GM18858 (cell line): Measurements from ENCODE around the gene VTI1B.
"Not testable (repeated sequence)": the region's sequence is repeated elsewhere in the genome, so short reads cannot be mapped to it uniquely, and the experiment has no call there.

Source experiments
- ATAC-seq: cut with Tn5 transposase; IDR thresholded peaks from one replicate; pipeline ENCODE4 v1.9.1; 2021; ENCODE audit not compliant: unreplicated experiment

The VTI1B gene

DNA sequence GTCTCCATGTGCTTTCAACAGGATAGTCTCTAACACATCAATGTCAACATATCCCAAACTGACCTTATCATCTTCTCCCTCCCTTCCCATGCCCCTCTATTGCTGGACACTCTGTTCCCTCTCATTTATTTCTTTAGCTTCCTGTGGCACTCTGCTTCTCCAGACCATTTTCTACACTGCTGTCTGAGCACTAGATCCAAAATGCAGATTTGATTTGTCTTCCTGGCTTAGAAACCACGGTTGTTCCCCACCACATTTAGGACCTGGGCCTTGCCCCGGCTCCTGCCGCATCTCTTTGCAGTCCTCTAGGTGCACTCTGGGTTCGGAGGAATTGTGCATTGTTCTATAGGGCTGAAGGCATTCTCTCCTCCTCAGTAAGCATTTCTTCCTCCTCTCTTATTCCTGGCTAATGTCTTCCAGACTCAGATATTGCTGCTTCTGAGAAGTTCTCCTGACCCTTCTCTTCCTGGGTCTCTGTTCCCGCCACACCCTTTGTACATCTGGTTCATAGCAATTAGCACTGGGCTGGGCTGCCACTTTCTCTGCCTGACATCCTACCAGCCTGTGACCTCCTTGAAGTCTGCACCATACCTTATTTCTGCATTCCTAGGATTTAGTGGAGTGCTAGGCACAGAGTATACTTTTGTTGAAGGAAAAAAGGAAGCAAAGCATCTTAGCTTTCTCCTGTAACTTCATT is 40.8 kb downstream of the VTI1B start:
- no peak for ATAC-seq

DNA sequence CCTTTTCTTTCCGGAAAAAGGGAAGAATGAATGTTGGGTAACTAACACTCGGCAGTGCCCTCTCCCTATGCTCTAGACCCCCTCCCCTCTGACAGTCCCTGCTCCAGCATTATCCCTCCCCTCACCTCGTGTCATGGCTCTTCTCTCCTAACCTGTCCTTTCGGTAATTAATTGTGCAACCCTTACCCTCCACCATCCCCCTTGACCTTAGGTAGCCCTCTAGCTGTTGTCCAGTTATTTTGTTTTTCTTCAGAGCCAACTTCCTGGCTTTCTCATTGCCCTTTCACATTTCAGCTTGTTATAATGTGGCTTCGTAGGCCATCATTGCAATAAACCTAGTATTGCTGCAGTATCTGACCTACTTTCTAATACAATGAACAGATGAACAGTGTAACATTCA is 43.5 kb downstream of the VTI1B start:
- ATAC-seq: no peak

DNA sequence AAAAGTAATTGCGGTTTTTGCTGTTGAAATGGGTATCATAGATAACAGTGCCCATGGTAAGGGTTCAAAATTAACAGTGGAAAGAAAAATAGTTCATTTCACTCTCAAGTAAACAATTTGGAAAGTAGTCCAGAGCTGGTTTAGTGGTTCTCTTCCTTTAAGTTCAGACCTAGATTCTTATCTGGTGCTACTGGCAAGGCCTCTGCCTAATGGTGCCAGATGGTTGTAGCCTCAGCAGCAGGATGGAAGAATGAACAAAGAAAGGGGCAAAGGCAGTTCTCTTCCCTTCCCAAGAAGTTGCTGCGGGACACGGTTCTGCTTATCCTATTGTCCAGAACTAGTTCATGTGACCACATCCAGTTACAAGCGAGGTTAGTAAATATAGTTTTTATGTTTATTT is 44.2 kb downstream of the VTI1B start:
- no peak for ATAC-seq

DNA sequence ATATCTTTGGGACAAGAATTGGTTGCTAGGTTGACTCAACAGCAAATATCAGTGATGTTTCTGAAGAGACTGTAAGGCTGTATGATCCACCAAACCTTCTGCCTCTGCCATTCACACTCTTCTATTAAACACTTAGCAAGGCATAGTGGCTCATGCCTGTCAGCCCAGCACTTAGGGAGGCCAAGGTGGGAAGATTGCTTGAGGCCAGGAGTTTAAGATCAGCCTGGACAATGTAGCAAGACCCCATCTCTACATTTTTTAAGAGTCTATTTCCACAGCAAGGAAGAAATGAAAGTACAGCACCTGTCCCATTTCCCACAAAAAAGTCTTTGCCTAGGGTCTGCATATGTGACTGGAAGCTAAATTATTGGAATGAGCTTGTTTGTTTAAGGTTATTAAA is 46.9 kb downstream of the VTI1B start:
- no peak for ATAC-seq

DNA sequence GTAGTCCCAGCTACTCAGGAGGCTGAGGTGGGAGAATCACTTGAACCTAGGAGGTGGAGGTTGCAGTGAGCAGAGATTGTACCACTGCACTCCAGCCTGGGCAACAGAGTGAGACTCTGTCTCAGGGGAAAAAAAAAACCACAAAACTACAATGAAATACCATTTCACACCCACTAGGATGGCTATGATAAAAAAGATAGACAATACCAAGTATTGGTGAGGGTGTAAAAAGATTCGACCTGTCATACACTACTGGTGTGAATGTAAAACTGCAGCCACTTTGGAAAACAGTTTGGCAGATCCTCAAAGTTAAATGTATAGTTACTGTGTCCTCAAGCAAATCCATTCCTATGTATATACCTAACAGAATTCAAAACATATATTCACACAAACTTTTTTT is 48.3 kb downstream of the VTI1B start:
- ATAC-seq: not testable (repeated sequence)

DNA sequence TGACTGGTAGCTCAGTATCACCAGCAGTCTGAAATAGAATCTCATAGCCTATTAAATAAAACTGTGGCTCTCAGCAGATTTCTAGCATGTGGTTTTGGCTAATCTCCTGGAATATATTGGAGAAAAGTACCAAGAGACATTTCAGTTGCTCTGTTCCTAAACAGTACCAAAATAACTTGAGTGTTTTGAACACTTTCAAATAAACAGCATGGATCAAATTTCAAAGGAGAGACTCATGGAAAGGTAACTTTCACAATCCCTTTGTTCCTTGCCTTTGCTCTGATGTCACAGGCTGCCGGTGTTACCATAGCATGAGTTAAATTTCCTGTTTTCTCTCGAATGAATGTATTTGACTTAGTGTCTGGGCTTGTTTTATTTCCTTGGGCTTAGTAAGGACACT is 51.3 kb downstream of the VTI1B start:
- no peak for ATAC-seq

DNA sequence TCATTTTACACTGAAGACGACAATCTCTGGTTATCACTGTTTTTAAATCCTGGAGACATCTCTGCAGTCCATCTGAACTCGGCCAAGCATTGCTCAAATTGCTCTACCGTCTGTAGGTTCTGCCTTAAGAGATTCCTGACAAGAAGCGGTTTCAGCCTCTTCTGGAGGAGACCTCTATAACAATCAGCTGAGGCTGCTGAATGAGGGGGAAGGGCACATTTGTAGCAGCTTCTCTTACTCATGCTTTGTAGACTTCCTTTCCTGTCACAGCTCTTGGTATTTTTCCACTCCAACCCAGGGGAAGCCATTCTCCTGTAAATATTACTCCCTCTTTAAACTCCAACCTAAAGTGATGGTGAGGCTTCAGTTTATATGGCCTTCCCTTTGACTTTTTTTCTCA is 51.8 kb downstream of the VTI1B start:
- ATAC-seq: no peak

DNA sequence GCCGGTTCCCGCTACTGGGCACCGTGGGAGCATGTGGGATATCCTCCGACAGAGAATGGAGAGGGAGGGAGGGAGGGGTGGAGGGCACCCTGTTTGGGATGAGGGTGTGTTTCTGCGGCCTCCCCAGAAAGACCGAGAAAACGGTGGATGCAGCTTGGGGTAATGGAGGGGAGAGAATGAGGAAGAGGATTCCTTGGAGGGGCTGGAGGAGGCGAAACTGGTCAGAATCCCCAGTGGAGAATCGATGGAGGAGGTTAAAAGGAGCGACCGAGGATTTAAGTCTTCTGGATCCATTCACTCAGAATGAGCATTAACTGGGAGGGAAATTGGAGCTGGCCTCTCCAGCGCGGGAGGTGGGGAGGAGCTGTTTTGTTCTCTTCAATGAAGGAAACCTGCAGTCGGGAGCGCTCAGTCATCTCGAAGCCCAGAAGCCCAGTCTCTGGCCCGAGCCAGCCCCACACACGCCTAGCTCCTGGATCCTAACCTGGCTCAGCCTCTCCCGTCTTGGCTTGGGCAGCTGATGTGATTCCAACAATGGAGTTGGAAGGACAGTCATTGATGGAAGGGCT is 54.1 kb downstream of the VTI1B start:
- ATAC-seq: no peak

DNA sequence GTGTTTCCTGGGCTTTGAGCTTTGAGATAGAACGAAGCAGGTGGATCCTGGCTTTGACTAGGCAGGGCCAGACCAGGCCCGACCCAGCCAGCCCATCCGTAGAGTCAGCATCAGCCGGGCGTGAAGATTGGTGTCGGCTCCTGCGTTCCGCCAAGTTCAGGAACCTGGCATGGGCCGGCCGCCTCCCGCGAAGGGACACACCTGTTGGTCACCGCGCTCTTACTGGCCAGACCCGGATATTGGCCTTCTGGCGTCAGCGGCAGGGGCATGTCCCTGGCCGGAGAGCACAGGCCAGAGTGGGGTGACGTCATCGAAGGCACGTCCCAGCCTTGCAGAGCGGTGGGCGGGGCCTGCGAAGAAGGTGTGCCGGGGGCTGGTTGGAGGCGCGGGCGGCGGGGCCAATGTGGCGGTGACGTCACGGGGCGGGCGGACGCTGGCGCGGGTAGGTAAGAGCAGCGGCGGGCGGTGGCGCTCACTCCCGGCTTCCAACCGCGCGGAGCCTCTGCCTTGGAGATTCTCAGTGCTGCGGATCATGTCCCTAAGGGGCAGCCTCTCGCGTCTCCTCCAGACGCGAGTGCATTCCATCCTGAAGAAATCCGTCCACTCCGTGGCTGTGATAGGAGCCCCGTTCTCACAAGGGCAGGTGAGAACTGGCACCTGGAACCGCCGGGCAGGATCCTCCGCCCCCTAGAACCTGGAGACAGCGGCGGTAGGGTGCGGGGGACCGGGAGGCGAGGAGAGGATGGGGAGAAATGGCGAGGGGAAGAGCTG is 54.8 kb downstream of the VTI1B start, which contains the start of gene ARG2:
TSS of gene ARG2 (plus strand) at position 475 of the 771 bp plus-strand sequence. CDS start at position 533, 58 bp downstream.
- peak; percentile 63 for ATAC-seq

DNA sequence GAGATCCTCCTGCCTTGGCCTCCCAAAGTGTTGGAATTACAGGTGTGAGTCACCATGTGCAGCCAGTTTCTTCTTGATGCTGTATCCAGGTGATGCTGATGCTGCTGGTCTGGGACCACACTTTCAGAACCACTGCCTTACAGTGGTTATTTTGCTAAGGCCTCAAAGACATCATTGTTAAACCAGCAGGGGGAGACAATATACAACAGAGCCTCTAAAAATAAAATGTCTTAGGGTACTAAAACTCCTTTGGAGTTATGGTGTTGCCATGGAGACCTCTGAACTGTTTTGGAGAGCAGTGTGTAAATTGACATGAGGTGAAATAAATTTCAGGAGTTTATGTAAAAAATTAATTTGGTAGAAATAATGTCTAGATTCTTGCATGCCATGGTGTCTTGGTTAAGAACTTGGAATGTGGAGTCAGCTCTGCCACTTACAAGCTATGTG is 55.8 kb downstream of the VTI1B start:
- ATAC-seq: no peak

DNA sequence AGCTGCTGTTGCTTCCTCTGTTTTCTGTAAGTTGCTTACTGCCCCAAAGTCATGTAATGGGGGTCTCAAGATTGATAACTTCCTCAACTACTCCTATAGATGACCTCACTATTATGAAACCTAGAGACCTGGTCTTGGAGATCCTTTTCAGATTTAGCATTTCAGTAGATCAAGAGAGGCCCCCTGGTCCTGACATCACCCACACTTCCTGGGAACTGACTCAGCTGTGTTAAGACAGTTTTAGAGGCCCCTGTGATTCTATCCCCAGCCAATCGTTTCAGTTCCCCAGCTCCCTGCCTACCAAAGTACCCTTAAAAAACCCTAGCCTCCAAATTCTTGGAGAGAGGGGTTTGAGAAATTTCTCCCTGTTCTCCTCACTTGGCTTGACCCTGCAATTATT is 63.9 kb downstream of the VTI1B start:
- ATAC-seq: no peak

DNA sequence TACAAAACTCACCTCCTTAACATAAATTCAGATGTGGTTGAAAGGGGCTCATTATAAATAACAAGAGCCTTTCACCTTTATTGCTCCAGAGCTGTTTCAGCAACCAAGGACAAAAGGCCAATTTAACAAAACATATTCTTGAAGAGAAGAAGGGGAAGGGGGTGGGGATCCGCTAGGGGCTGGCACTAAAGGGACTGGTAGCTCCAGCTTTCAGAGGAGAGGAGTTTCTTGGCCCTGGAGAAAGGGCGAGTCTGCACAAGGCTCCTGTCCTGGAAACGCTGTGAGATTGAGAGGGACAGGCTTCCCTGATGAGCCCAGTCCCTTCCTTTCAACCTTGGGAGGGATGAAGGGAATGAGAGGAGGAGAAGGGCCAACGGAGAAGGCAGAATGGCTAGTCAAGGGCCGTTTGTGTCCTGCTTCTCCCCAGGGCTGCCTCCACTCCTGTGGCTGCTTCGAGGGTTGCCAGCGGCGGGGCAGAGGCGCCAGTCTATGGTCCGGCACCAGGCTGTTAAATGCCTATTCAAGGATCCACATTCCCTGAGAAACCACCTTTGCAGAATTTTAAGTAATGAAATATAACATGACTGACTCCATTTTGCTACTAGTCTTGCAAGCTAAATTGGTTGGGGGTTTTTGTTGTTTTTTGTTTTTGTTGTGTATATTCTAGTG is 64.7 kb downstream of the VTI1B start:
- ATAC-seq: no peak

DNA sequence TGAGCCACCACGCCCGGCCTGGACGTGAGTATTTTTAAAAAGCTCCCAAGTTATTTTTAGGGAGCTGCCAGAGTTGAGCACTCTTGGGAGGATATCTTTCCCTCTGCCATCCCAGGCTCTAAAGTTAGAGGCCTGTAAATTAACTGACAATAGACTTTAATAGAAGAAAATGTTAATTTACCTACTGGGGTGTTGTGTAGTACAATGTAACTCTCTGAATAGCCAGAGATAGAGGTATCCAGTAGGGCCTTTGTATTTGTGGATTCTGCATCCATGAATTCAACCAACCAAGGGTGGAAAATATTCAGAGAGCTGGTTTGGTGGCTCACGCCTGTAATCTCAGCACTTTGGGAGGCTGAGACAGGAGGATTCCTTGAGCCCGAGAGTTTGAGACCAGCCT is 66.8 kb downstream of the VTI1B start:
- ATAC-seq: no peak

DNA sequence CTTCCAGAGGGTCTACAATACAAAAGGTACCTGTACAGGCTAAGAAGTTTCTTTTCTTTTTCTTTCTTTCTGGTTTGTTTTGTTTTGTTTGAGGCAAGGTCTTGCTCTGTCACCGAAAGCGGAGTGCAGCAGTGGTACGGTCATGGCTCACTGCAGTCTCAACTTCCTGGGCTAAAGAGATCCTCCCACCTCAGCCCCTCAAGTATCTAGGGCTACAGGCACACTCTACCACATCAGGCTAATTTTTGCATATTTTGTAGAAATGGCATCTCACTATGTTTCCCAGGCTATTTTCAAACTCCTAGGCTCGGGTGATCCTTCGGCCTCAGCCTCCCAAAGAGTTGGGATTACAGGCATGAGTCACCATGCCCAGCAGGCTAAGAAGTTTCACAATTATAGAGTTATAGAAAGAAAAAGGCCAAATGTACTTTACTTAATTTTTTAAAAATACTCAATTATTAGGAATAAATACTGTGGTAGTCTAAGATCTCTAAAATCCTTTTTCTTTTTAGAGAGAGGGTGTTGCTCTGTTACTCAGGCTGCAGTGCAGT is 71.4 kb downstream of the VTI1B start:
- peak; percentile 68 for ATAC-seq

DNA sequence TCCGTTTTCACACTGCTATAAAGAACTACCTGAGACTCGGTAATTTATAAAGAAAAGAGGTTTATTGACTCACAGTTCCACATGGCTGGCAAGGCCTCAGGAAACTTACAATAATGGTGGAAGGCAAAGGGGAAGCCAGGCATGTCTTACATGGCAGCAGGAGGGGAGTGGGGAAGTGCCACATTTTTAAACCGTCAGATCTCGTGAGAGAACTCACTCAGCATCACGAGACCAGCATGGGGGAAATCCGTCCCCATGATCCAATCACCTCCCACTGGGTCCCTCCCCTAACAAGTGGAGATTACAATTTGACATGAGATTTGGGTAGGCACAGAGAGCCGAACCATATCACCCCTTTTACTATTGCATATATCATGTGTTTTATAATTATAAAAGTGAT is 72.4 kb downstream of the VTI1B start:
- ATAC-seq: no peak

DNA sequence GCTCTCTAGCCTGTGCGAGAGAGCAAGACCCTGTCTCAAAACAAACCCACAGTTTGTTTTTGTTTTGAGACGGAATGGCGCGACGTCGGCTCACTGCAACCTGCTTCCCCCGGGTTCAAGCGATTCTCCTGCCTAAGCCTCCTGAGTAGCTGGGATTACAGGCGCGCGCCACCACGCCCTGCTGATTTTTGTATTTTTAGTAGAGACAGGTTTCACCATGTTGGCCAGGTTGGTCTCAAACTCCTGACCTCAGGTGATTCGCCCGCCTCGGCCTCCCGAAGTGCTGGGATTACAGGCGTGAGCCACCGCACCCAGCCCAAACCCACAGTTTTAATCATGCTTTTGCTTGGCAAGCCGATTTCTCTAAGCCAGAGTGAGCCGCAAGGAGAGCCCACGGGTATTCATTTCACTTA is 73.9 kb downstream of the VTI1B start:
- ATAC-seq: not testable (repeated sequence)

DNA sequence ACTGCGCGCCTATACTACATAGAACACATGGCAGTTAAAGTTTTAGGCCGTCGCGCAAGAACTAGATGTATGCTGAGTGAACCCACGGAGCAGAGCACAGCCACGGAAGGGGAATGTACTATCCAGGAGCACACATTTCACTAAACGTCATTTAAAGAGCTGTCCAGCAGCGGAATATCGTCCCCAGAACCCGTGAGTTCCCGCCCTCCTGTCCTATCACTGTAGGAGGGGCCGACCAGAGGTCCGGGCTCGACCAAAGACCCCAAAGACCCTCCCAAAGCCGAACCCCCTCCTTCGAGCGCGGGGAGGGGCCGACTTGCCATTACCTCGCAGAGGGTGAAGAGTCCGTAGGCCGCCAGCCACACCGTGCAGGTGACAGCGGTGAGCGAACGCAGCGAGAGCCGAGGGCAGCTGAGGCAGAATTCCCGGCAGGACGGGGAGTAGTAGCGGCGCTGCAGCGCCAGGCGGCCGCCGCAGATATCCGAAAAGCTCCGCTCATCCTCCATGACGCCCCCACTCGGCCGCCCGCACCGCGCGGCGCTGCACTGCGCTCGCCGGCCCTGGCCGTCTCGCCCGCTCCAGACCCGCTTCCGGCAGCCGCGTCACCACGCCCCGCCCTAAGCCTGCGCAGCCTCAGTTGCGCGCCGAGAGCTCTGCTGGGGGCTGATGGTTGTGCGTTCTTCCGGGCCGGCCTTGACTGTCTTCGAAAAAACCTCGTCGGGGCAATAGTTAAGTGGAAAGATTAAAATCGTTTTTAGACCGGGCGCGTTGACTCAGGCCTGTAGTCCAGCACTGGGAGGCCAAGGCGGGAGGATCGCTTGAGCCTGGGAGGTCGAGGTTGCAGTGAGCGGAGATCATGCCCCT is 74.5 kb downstream of the VTI1B start, which contains the start of gene PIGH:
TSS of gene PIGH (minus strand) at position 571 of the 864 bp plus-strand sequence. CDS start at position 506, 65 bp downstream.
- ATAC-seq: peak; percentile 76
